GM12873 (cell line): ENCODE measurements around the gene CDC42EP2.

Experiments
- CTCF ChIP-seq: IDR thresholded peaks from 2 replicates; pipeline ENCODE4 v1.5.1; 2012; ENCODE audit warnings: low read depth, mild to moderate bottlenecking, moderate library complexity, low read length, control low read depth; ENCODE audit not compliant: insufficient read depth; ENCODE audit errors: missing control alignments

Gene CDC42EP2

GRCh38 chr11:65323813-65324212, 9.1 kb downstream of the CDC42EP2 start:
- no peak for TF ChIP-seq CTCF

GRCh38 chr11:65325435-65325834, 10.8 kb downstream of the CDC42EP2 start:
- TF ChIP-seq CTCF = no peak

- no peak for TF ChIP-seq CTCF
These were observed 12.4 kb downstream of the CDC42EP2 start for GRCh38 chr11:65327021-65327420.

GRCh38 chr11:65329478-65329877, 14.8 kb downstream of the CDC42EP2 start:
- no peak for TF ChIP-seq CTCF

GRCh38 chr11:65329944-65330403, 15.3 kb downstream of the CDC42EP2 start:
- TF ChIP-seq CTCF = peak; percentile 75

GRCh38 chr11:65330544-65330943, 15.9 kb downstream of the CDC42EP2 start:
- no peak for TF ChIP-seq CTCF

- no peak for TF ChIP-seq CTCF
These were observed 20.1 kb downstream of the CDC42EP2 start for GRCh38 chr11:65334696-65335295.
